ENCODE results near the gene LCN1.

DNA sequence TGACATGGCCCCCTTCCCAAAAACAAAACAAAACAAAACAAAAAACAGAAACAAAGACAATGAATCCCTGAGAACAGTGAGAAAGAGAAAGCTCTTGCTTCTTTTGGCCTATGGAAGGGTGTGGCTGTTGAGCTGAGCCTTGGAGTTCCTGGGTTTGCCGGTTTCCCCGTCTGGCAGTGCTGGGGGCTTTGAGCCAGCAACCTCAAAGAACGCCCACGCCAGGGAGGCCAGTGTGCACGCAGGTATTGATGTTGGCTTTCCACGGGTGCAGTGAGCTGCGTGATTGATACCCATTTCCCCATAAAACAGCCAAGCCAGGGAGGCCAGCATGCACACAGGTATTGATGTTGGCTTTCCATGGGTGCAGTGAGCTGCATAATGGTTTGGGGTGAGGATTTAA, 8.3 kb upstream of the LCN1 start:
- no peak for TF ChIP-seq GABPA (IDR thresholded peaks at IDR 0.05; ENCODE audit: borderline replicate concordance, insufficient read depth, low read length)
- TF ChIP-seq, protein P1, sequence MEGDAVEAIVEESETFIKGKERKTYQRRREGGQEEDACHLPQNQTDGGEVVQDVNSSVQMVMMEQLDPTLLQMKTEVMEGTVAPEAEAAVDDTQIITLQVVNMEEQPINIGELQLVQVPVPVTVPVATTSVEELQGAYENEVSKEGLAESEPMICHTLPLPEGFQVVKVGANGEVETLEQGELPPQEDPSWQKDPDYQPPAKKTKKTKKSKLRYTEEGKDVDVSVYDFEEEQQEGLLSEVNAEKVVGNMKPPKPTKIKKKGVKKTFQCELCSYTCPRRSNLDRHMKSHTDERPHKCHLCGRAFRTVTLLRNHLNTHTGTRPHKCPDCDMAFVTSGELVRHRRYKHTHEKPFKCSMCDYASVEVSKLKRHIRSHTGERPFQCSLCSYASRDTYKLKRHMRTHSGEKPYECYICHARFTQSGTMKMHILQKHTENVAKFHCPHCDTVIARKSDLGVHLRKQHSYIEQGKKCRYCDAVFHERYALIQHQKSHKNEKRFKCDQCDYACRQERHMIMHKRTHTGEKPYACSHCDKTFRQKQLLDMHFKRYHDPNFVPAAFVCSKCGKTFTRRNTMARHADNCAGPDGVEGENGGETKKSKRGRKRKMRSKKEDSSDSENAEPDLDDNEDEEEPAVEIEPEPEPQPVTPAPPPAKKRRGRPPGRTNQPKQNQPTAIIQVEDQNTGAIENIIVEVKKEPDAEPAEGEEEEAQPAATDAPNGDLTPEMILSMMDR (IDR thresholded peaks at IDR 0.05; ENCODE audit: control extremely low read depth in 1 of 3, insufficient read depth in 1 of 3, low read depth in 1 of 3, low read length in 3 of 3), result no peak
- no peak for TF ChIP-seq JUN (IDR thresholded peaks at IDR 0.05; ENCODE audit: low read depth, low read length)
- TF ChIP-seq, protein P2, sequence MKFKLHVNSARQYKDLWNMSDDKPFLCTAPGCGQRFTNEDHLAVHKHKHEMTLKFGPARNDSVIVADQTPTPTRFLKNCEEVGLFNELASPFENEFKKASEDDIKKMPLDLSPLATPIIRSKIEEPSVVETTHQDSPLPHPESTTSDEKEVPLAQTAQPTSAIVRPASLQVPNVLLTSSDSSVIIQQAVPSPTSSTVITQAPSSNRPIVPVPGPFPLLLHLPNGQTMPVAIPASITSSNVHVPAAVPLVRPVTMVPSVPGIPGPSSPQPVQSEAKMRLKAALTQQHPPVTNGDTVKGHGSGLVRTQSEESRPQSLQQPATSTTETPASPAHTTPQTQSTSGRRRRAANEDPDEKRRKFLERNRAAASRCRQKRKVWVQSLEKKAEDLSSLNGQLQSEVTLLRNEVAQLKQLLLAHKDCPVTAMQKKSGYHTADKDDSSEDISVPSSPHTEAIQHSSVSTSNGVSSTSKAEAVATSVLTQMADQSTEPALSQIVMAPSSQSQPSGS (IDR thresholded peaks at IDR 0.05; ENCODE audit: low read length), result no peak
- TF ChIP-seq EZH2 (IDR thresholded peaks at IDR 0.05; ENCODE audit: low read depth, low read length, severe bottlenecking), result no peak
- TF ChIP-seq EP300 (IDR thresholded peaks at IDR 0.05; ENCODE audit: borderline replicate concordance in 1 of 2, low read depth in 2 of 2, low read length in 2 of 2), result no peak
- no peak for TF ChIP-seq NRF1 (IDR thresholded peaks at IDR 0.05; ENCODE audit: low read depth, low read length)
- TF ChIP-seq, protein P3, sequence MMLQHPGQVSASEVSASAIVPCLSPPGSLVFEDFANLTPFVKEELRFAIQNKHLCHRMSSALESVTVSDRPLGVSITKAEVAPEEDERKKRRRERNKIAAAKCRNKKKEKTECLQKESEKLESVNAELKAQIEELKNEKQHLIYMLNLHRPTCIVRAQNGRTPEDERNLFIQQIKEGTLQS (IDR thresholded peaks at IDR 0.05; ENCODE audit: insufficient read depth, low read depth, low read length), result no peak
- TF ChIP-seq SIN3A (conservative IDR thresholded peaks at IDR 0.05 in 1 of 2, IDR thresholded peaks at IDR 0.05 in 1 of 2; ENCODE audit: low read depth in 1 of 2, low read length in 2 of 2), result no peak
- TF ChIP-seq POLR2A (IDR thresholded peaks at IDR 0.05; ENCODE audit: control extremely low read depth in 1 of 2, low read depth in 2 of 2, low read length in 2 of 2), result no peak
- no peak for TF ChIP-seq CEBPB (IDR thresholded peaks at IDR 0.05; ENCODE audit: low read depth, low read length)
- no peak for TF ChIP-seq CHD1 (IDR thresholded peaks at IDR 0.05; ENCODE audit: low read depth, low read length)
- TF ChIP-seq, protein P4, sequence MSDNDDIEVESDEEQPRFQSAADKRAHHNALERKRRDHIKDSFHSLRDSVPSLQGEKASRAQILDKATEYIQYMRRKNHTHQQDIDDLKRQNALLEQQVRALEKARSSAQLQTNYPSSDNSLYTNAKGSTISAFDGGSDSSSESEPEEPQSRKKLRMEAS (IDR thresholded peaks at IDR 0.05), result no peak

Data from H1 (cell line).